Right lobe of liver (tissue), 4 donors: ENCODE measurements around the gene C2CD3.

Experiments
- CTCF ChIP-seq, 4 donors: fragments of 200-600 bp in 3 of 4; fragments of 450-650 bp in 1 of 4; IDR thresholded peaks; one replicate each; pipeline versions ENCODE4 v1.5.1 to v1.8.0; 2016 to 2022; ENCODE audit warnings: antibody characterized with exemption in 4 of 4, mild to moderate bottlenecking in 2 of 4
- POLR2A ChIP-seq: fragments of 450-650 bp; IDR thresholded peaks from one replicate; pipeline ENCODE4 v1.6.1; 2017; ENCODE audit warnings: antibody characterized with exemption, mild to moderate bottlenecking
- donor health status: DM: no; HTN: no; CAD: no.
- donor health status: DM: no; HTN: no; CAD: no.
- donor health status: DM: no; HTN: yes; CAD: no.

- TF ChIP-seq CTCF (IDR thresholded peaks at IDR 0.05), result no peak
- no peak for TF ChIP-seq POLR2A
Observed at GRCh38 chr11:74106124-74106523, 64.7 kb downstream of the C2CD3 start.
